Measurements from ENCODE around the gene ITIH2. TPM values are rescaled to one million over a fixed set of nuclear protein-coding genes. Genes with fewer than 3 reads are reported as not detected.

Gene ITIH2
- total and polyA plus RNA-seq, 2 of the 8 experiments (the other 6 are each of a cell fraction or from before 2014, with no cell fraction given), result not detected

GRCh38 chr10:7795605-7796004 lies 92.5 kb downstream of the ITIH2 start:
- peaks cover 5 to 6% of the 10 kb centered on the region in 2 experiments for H4K20me1 ChIP-seq (replicated peaks in 1 of 2; ENCODE audit: control insufficient read depth in 1 of 2, insufficient read depth in 2 of 2, low read length in 2 of 2)
- H3K27me3 ChIP-seq (replicated peaks in 1 of 4; ENCODE audit: control insufficient read depth in 3 of 4, extremely low read depth in 1 of 4, insufficient read depth in 3 of 4, low read length in 3 of 4), result no peaks in the 10 kb centered on the region
- H2BK20ac ChIP-seq (ENCODE audit: low read length), result no peak overlapping the region
- ChIA-PET CTCF (ENCODE audit: partially characterized antibody) (interaction anchor here (0.5 kb wide), 1 partner anchor 1350 kb away, joined by 3 read pairs; no protein-coding TSS in a partner anchor), POLR2A (ENCODE audit: partially characterized antibody) (interaction anchor here (0.6 kb wide), 1 partner anchor 1494 kb away, joined by 3 read pairs; no protein-coding TSS in a partner anchor)
- H3K9ac ChIP-seq (replicated peaks in 1 of 4; ENCODE audit: extremely low read depth in 1 of 4, low read depth in 3 of 4, low read length in 3 of 4), result no peak overlapping the region
- no peak overlapping the region for H3K18ac ChIP-seq (ENCODE audit: extremely low read depth, low read length)
- H3K79me1 ChIP-seq (ENCODE audit: low read depth, low read length), result no peaks in the 10 kb centered on the region; the same call in 1 of the 2 replicates
- no peak overlapping the region for H3K23ac ChIP-seq (ENCODE audit: insufficient read length)
- no peak overlapping the region for H2BK15ac ChIP-seq (ENCODE audit: low read length)
- H2BK12ac ChIP-seq (ENCODE audit: low read depth, low read length), result no peak overlapping the region
- no peak overlapping the region for H2BK5ac ChIP-seq (ENCODE audit: low read depth, low read length)
- peaks cover 0 to 57% of the 10 kb centered on the region in 2 experiments for H3K79me2 ChIP-seq (ENCODE audit: control insufficient read depth in 1 of 2, insufficient read depth in 2 of 2, low read length in 2 of 2)
- DNase-seq (ENCODE audit: low read depth in 1 of 2, low spot score in 2 of 2) (no peak), FAIRE-seq (no peak)
- no peak overlapping the region for H3K4me2 ChIP-seq (ENCODE audit: insufficient read depth in 1 of 2, low read depth in 2 of 2, low read length in 2 of 2)
- no peaks in the 10 kb centered on the region; a peak in 1 of 7 replicates for H3K4me1 ChIP-seq (replicated peaks in 1 of 4; ENCODE audit: control insufficient read depth in 3 of 4, insufficient read depth in 4 of 4, low read length in 3 of 4)
- no peak overlapping the region for H2BK120ac ChIP-seq (replicated peaks; ENCODE audit: low read depth, low read length)
- H4K8ac ChIP-seq (ENCODE audit: extremely low read depth, insufficient read depth, low read length), result no peak overlapping the region
- H3K56ac ChIP-seq (replicated peaks; ENCODE audit: insufficient read length, low read depth, low read length), result no peak overlapping the region
- WGBS, 2 experiments (ENCODE audit: extremely low coverage in 1 of 2, insufficient coverage in 1 of 2, insufficient read length in 1 of 2, insufficient replicate concordance in 2 of 2, low coverage in 1 of 2, low lambda C conversion rate in 2 of 2, missing lambda C conversion rate in 1 of 2), result 94% methylated on average over 4 of the region's 4 CpGs; no CpG with 5 or more reads in 1 of the 2 experiments
- H2AFZ ChIP-seq (ENCODE audit: low read length), result no peak overlapping the region
- no peak overlapping the region for H3K27ac ChIP-seq (ENCODE audit: low read depth, low read length)
- no peak overlapping the region for H4K91ac ChIP-seq (replicated peaks; ENCODE audit: insufficient read length, low read length)
- no peak overlapping the region for H3K4ac ChIP-seq (replicated peaks; ENCODE audit: insufficient read length, low read depth, low read length)
- no peak overlapping the region for H2AK5ac ChIP-seq (ENCODE audit: low read depth, low read length)
- H3K36me3 ChIP-seq (ENCODE audit: control insufficient read depth in 2 of 4, insufficient read depth in 4 of 4, low read length in 3 of 4), result peaks cover 15 to 50% (median 25%) of the 10 kb centered on the region in 4 experiments
- H3K23me2 ChIP-seq (ENCODE audit: low read depth, low read length), result no peaks in the 10 kb centered on the region
- H3K14ac ChIP-seq (ENCODE audit: insufficient read length), result no peak overlapping the region
- H4K5ac ChIP-seq (ENCODE audit: insufficient read length, low read depth, low read length), result no peak overlapping the region
- H3K4me3 ChIP-seq (ENCODE audit: extremely low read depth in 1 of 4, insufficient read depth in 2 of 4, low read depth in 3 of 4, low read length in 4 of 4), result no peak overlapping the region
- no peaks in the 10 kb centered on the region for H3K9me3 ChIP-seq (ENCODE audit: insufficient read depth in 2 of 2, low read depth in 1 of 2, low read length in 1 of 2)
- TF ChIP-seq GABPA (IDR thresholded peaks at IDR 0.05; ENCODE audit: borderline replicate concordance, insufficient read depth, low read length) (no peak), ATF3 (IDR thresholded peaks at IDR 0.05; ENCODE audit: insufficient read depth, low read depth, low read length) (no peak), CBX8 (IDR thresholded peaks at IDR 0.05; ENCODE audit: borderline replicate concordance, low read depth, low read length) (no peak), TAF1 (IDR thresholded peaks at IDR 0.05; ENCODE audit: low read depth, low read length) (no peak), MAX (IDR thresholded peaks at IDR 0.05) (no peak), ASH2L (IDR thresholded peaks at IDR 0.05; ENCODE audit: low read length) (no peak), CEBPB (IDR thresholded peaks at IDR 0.05; ENCODE audit: low read depth, low read length) (no peak), BRCA1 (IDR thresholded peaks at IDR 0.05; ENCODE audit: low read depth, low read length) (no peak), SIRT6 (IDR thresholded peaks at IDR 0.05; ENCODE audit: low read length) (no peak), SIN3A (conservative IDR thresholded peaks at IDR 0.05 in 1 of 2, IDR thresholded peaks at IDR 0.05 in 1 of 2; ENCODE audit: low read depth in 1 of 2, low read length in 2 of 2) (no peak), SP4 (IDR thresholded peaks at IDR 0.05; ENCODE audit: low read length) (no peak), POU5F1 (IDR thresholded peaks at IDR 0.05; ENCODE audit: low read depth, low read length) (no peak), PHF8 (conservative IDR thresholded peaks at IDR 0.05; ENCODE audit: low read depth, low read length) (no peak), BCL11A (IDR thresholded peaks at IDR 0.05; ENCODE audit: low read depth in 2 of 2, low read length in 2 of 2) (no peak)

Measured in H1 (cell line).